Dermis lymphatic vessel endothelial cell (primary cell): ENCODE measurements around the gene SPSB3. TPM values are rescaled to one million over a fixed set of nuclear protein-coding genes. Genes with fewer than 3 reads are reported as not detected.

Experiments
- total RNA-seq: library from RNA; depleted of rRNA; stranded (reverse); fragments of >200 nt; gene quantifications from 2 replicates; pipeline ENCODE4 v1.2.1, GENCODE V29; 2014

The SPSB3 gene
- 41.3 and 47.0 TPM in 2 replicates for total RNA-seq

DNA sequence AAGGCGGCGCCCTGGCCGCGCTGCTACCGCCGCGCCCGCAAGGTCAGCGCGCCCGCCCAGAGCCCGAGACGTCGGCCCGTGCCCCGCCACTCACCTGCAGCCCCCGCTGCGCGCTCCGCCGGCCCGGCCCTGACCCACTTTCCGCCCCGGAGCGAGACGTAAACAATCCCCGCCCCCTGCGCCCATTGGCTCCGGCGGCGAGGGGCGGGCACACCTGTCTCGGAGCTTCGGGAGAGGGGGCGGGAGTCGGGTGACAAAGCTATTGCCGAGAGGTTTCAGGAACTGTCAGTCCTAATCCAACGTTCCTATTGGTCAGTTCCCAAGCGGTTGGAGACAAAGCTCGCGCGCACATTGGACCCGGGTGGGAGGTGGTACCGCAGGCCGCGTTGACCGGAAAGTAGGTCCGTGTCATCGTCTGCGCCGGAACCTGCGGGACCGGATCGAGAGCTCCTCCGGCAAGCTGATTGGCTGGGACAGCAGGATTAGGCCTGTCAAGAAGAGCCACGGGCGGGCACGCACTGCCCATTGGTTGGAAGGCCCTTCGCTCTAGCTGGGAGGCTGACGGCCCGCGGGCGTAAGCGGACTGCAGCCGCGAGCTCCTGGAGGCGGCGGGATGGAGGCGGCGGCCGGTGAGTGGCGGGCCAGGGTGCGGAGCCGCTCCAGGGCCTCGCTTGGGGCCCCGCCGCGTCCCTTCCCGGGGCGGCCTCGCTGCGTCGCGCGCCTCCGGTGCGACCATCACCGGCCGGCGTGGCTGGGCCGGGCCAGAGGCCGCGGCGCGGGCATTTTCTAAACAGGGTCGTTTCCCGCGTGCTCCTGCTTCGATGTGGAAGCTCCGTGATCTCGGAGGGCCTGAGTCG is at the start of gene SPSB3, which contains the start of gene NUBP2:
TSS of gene SPSB3 (minus strand) at position 164 of the 857 bp plus-strand sequence. CDS start 1,088 bp downstream, outside the sequence.
TSS of gene NUBP2 (plus strand) at position 553 of the 857 bp plus-strand sequence. CDS start at position 614, 61 bp downstream.

DNA sequence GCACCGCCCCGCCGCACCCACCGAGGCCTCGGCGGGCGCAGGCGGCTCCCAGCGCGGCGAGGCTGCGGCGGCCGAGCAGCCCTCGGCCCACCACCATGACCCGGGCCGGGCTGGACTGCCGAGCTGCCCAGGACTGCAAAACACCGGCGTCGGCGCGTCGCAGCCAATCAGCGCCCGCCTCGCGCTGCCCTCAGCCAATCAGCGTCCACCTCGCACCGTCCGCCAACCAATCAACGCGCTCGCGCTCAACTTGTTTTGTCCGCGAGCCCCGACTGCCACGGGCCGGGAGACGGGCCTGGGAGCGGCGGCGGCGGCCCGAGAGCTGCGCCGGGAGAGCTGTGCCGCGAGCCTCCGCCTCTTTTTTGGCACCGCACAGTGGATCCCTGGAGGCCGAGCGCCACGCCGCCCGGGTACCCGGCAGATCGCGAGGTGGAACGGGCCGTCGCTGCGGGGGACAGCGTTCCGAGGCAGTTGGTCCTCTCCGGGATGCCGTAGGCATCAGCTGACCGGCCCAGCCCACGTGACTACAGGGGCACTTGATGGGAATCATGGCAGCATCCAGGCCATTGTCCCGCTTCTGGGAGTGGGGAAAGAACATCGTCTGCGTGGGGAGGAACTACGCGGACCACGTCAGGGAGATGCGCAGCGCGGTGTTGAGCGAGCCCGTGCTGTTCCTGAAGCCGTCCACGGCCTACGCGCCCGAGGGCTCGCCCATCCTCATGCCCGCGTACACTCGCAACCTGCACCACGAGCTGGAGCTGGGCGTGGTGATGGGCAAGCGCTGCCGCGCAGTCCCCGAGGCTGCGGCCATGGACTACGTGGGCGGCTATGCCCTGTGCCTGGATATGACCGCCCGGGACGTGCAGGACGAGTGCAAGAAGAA is 44.6 kb upstream of the SPSB3 start, which contains the start of the genes FAHD1 and HAGH:
TSS of gene FAHD1 (plus strand) at position 516 of the 883 bp plus-strand sequence. CDS start at position 549, 33 bp downstream.
TSS of gene HAGH (minus strand) at position 135 of the 883 bp plus-strand sequence. CDS start at position 97, 38 bp downstream.

DNA sequence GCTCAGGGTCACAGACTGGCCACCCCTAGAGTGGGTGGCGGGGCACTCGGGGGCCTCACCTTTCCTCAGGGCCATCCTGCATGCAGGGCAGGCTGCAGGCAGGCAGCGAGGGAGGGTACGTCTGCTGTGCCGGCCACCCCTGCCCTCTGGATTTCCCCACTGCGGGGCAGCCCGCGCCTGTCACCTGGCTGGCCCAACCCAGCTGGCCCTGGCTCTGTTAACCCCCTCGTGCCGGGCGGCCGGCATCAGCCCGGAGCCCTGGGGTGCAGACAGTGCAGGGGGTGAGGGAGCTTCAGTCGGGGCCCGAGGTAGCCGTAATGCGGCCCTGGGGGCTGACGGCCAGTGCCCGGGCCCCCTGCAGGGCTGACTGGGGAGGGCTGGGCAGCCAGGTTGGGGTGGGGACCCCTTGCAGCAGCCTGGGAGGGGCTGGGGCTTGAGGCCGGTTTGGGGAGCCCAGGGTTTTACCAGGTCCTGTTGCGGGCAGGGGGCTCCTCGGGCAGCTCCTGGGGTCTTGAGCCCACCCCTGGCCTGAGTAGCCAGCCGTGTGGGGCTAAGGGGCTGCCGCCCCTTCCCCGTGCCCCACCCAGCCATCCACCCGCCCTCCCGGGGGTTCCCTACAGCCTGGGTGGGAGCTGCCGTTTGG is 11.3 kb upstream of the SPSB3 start, which contains the start of gene IGFALS:
TSS of gene IGFALS (minus strand) at position 128 of the 643 bp plus-strand sequence. CDS start at position 75, 53 bp downstream.

DNA sequence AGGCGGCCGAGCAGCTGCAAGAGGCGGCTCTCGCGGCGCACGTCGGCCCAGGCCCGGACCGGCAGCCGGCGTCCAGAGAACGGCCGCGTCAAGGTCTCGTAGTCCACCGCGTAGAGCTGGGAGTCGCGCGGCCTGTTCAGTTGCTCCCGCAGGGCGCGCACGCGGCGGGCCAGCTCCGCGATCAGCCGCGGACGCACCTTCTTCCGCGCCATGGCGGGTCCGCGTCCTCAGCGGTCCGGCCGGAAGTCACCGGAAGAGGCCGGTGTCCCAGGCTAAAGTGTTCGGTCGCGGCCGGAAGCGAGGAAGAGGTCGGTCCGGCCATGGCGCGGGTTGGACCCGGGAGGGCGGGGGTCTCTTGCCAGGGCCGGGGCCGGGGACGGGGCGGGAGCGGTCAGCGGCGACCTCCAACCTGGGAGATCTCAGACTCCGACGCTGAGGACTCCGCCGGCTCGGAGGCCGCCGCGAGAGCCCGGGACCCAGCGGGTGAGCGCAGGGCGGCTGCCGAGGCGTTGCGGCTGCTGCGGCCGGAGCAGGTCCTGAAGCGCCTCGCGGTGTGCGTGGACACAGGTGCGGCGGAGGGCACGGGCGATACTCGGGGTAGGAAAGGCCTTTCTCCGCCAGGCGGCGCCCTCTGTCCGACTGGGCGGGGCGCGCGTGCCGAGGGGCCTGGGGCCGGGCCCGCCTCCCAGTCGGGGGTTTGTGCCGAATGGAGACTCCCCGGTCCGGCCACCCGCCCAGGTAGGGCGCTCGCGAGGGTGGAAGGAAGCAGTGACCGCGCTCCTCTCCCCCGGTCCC is 9.3 kb downstream of the SPSB3 start, which contains the start of gene MRPS34:
TSS of gene MRPS34 (minus strand) at position 227 of the 795 bp plus-strand sequence. CDS start at position 212, 15 bp downstream.

DNA sequence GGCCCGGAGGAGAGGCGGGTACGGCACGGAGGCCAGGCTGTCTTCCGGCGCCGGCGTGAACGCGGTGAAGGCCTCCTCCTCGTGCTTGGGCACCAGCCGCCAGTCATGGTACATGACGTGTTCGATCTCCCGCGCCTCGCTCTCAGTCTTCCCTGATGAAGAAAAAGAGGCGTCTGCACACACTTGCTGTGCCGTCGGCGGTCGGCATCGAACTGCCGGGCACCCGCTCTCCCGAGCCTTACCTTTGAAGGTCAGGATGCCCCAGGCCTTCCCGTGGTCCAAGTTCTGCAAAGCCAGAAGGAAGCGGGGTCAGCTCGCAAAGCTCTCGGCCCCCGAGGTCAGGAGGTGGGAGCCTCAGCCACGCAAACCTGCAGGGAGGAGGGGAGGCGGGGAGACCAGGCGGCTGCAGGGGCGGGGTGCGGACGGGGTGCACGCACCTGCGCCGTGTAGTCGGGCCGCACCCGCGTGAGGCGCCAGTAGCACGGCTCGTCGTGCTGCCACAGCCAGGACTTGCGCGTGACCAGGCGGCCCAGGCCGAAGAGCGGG is 9.9 kb downstream of the SPSB3 start, which contains the start of gene EME2:
TSS of gene EME2 (plus strand) at position 449 of the 546 bp plus-strand sequence. CDS start 418 bp downstream, outside the sequence.

DNA sequence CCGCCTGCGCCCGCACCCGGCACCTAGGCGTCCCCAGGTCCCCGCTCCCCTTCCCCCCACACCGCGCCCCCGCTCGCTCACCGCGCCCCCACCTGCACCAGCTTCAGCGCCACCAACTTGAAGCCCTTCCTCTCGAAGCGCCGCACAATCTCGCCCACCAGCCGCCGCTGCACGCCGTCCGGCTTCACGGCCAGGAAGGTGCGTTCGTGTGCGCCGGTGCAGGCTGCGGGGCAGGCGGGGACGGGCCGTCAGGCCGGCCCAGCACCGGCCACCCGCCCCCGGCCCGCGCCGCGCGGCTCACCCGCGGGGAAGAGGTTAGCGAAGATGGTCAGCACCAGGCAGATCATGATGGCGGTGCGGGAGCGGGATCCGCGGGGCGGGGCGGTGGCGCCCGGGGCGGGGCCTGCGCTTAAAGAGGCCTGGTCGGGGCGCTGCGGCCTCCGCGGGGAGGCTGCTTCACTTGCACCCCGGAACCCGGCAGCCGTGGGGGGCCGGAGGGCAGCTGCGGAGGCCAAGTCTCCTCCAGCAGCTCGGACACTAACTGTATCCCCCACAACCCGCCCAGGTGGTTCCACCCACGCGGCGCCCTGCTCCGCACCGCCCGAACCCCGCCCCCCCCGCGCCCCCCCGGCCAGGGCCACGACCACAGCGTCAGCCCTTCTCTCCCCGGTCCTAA is 11.0 kb downstream of the SPSB3 start, which contains the start of gene NME3:
TSS of gene NME3 (minus strand) at position 356 of the 676 bp plus-strand sequence. CDS start at position 347, 9 bp downstream.

Other genes starting within 250 kb of the SPSB3 start
- gene TMEM204, start 248.9 kb downstream of the SPSB3 start, total RNA-seq = 142 and 170 TPM in 2 replicates
- 15.5 and 18.2 TPM in 2 replicates for gene IFT140, start 170.5 kb downstream of the SPSB3 start, total RNA-seq
- 10.1 and 10.4 TPM in 2 replicates for gene CRAMP1, start 170.2 kb downstream of the SPSB3 start, total RNA-seq
- 40.2 and 42.5 TPM in 2 replicates for gene JPT2, start 104.3 kb downstream of the SPSB3 start, total RNA-seq
- 15.8 and 21.9 TPM in 2 replicates for gene MAPK8IP3, start 76.4 kb downstream of the SPSB3 start, total RNA-seq
- gene NME3, start 11.0 kb downstream of the SPSB3 start, total RNA-seq = 33.0 and 44.9 TPM in 2 replicates
- 3.8 and 4.0 TPM in 2 replicates for gene EME2, start 9.8 kb downstream of the SPSB3 start, total RNA-seq
- gene MRPS34, start 9.4 kb downstream of the SPSB3 start, total RNA-seq = 51.1 and 58.0 TPM in 2 replicates
- gene NUBP2, start 389 bp upstream of the SPSB3 start, total RNA-seq = 54.0 and 59.8 TPM in 2 replicates
- gene IGFALS, start 11.1 kb upstream of the SPSB3 start, total RNA-seq = 0.09 and 0.11 TPM in 2 replicates
- 41.3 and 78.7 TPM in 2 replicates for gene HAGH, start 44.3 kb upstream of the SPSB3 start, total RNA-seq
- 54.5 and 67.1 TPM in 2 replicates for gene FAHD1, start 44.6 kb upstream of the SPSB3 start, total RNA-seq
- not detected in 2 replicates for gene MEIOB, start 89.6 kb upstream of the SPSB3 start, total RNA-seq
- gene HS3ST6, start 135.8 kb upstream of the SPSB3 start, total RNA-seq = not detected in 2 replicates
- 8.4 and 11.8 TPM in 2 replicates for gene MSRB1, start 160.6 kb upstream of the SPSB3 start, total RNA-seq
- not detected in 2 replicates for gene RPL3L, start 172.1 kb upstream of the SPSB3 start, total RNA-seq
- 122 and 128 TPM in 2 replicates for gene NDUFB10, start 177.0 kb upstream of the SPSB3 start, total RNA-seq
- 3,346 and 3,366 TPM in 2 replicates for gene RPS2, start 182.3 kb upstream of the SPSB3 start, total RNA-seq
- gene RNF151, start 184.3 kb upstream of the SPSB3 start, total RNA-seq = not detected in 2 replicates
- gene TBL3, start 189.5 kb upstream of the SPSB3 start, total RNA-seq = 21.0 and 27.2 TPM in 2 replicates
- gene NOXO1, start 198.9 kb upstream of the SPSB3 start, total RNA-seq = 0.09 and 0.11 TPM in 2 replicates
- 8.9 and 9.1 TPM in 2 replicates for gene GFER, start 201.6 kb upstream of the SPSB3 start, total RNA-seq
- 1.2 and 2.2 TPM in 2 replicates for gene SYNGR3, start 207.4 kb upstream of the SPSB3 start, total RNA-seq
- 8.1 and 8.8 TPM in 2 replicates for gene ZNF598, start 227.2 kb upstream of the SPSB3 start, total RNA-seq
- gene NPW, start 237.2 kb upstream of the SPSB3 start, total RNA-seq = 0.43 and 0.52 TPM in 2 replicates
- 40.3 and 40.6 TPM in 2 replicates for gene NHERF2, start 244.3 kb upstream of the SPSB3 start, total RNA-seq